ENCODE data around the gene FGF18. TPM values are rescaled to one million over a fixed set of nuclear protein-coding genes. Genes with fewer than 3 reads are reported as not detected.
A peak's percentile ranks its signal among the peaks of the same experiment; 100 is the strongest.
"Not testable (repeated sequence)": the region's sequence is repeated elsewhere in the genome, so short reads cannot be mapped to it uniquely, and the experiment has no call there.

FGF18 gene
- under 1 TPM; 0.19 to 0.21 TPM for total RNA-seq

GRCh38 chr5:171418982-171419687 lies at the start of gene FGF18:
TSS of gene FGF18 (plus strand) at chr5:171419647. CDS start at chr5:171420200, 553 bp downstream.
- Mint-ChIP-seq H3K4me3 (peak within 1 kb of the TSS; percentile 77), H3K27ac (no peak within 1 kb of the TSS), H3K27me3 (peaks cover 4% of the 10 kb centered on the region), H3K4me1 (peaks cover 5% of the 10 kb centered on the region), H3K36me3 (ENCODE audit: low read depth) (peaks cover 11% of the 10 kb centered on the region), H3K9me3 (no peaks in the 10 kb centered on the region)
- ATAC-seq (replicated peaks): peak; percentile 45

- Mint-ChIP-seq H3K36me3 (ENCODE audit: low read depth) (no peaks in the 10 kb centered on the region), H3K27me3 (peaks cover 14% of the 10 kb centered on the region), H3K9me3 (no peaks in the 10 kb centered on the region), H3K4me1 (no peaks in the 10 kb centered on the region), H3K27ac (no peak overlapping the region), H3K4me3 (no peak overlapping the region)
- ATAC-seq (replicated peaks): peak; percentile 52
These were observed 49.5 kb upstream of the FGF18 start for GRCh38 chr5:171369898-171370297.

GRCh38 chr5:171370881-171371280 lies 48.6 kb upstream of the FGF18 start:
- not testable (repeated sequence) for H3K4me1 Mint-ChIP-seq; H3K27ac Mint-ChIP-seq; ATAC-seq (replicated peaks); H3K4me3 Mint-ChIP-seq; H3K9me3 Mint-ChIP-seq; H3K27me3 Mint-ChIP-seq; H3K36me3 Mint-ChIP-seq (ENCODE audit: low read depth)

- Mint-ChIP-seq H3K4me1 (no peaks in the 10 kb centered on the region), H3K27me3 (peaks cover 9% of the 10 kb centered on the region), H3K36me3 (ENCODE audit: low read depth) (no peaks in the 10 kb centered on the region), H3K9me3 (no peaks in the 10 kb centered on the region), H3K4me3 (no peak overlapping the region), H3K27ac (no peak overlapping the region)
- ATAC-seq (replicated peaks): no peak
These were observed 48.1 kb upstream of the FGF18 start for GRCh38 chr5:171371326-171371725.

DNA sequence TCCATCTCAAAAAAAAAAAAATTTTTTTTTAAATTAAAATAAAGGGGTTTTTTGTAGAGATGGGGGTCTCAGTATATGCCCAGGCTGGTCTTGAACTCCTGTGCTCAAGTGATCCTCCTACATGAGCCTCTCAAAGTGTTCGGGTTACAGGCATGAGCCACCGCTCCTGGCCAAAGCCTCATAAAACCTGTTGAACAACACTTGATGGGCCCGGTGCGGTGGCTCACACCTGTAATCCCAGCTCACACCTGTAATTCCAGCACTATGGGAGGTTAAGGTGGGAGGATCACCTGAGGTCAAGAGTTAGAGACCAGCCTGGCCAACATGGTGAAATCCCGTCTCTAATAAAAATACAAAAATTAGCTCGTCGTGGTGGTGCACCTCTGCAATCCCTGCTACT lies 39.5 kb upstream of the FGF18 start:
- no peaks in the 10 kb centered on the region for H3K9me3 Mint-ChIP-seq
- no peaks in the 10 kb centered on the region for H3K4me1 Mint-ChIP-seq
- no peaks in the 10 kb centered on the region for H3K36me3 Mint-ChIP-seq (ENCODE audit: low read depth)
- H3K27me3 Mint-ChIP-seq: no peaks in the 10 kb centered on the region
- no peak for ATAC-seq (replicated peaks)
- no peak overlapping the region for H3K27ac Mint-ChIP-seq
- H3K4me3 Mint-ChIP-seq: no peak overlapping the region

- H3K27me3 Mint-ChIP-seq: not testable (repeated sequence)
These were observed 35.0 kb upstream of the FGF18 start for GRCh38 chr5:171384416-171384815.

GRCh38 chr5:171384999-171385398 lies 34.4 kb upstream of the FGF18 start:
- peaks cover 30% of the 10 kb centered on the region for H3K36me3 Mint-ChIP-seq (ENCODE audit: low read depth)
- not testable (repeated sequence) for H3K27ac Mint-ChIP-seq, H3K9me3 Mint-ChIP-seq, H3K4me3 Mint-ChIP-seq, H3K4me1 Mint-ChIP-seq, H3K27me3 Mint-ChIP-seq
- ATAC-seq (replicated peaks): peak; percentile 16

More at GRCh38 chr5:171384416-171384815, 35.0 kb upstream of the FGF18 start:
- not testable (repeated sequence) for H3K27ac Mint-ChIP-seq; ATAC-seq (replicated peaks); H3K4me1 Mint-ChIP-seq; H3K4me3 Mint-ChIP-seq; H3K9me3 Mint-ChIP-seq
- peaks cover 24% of the 10 kb centered on the region for H3K36me3 Mint-ChIP-seq (ENCODE audit: low read depth)

GRCh38 chr5:171386006-171386671 lies 33.3 kb upstream of the FGF18 start:
- Mint-ChIP-seq H3K4me1 (peaks cover 4% of the 10 kb centered on the region), H3K27ac (peak overlapping the region; percentile 28), H3K9me3 (no peaks in the 10 kb centered on the region), H3K36me3 (ENCODE audit: low read depth) (peaks cover 41% of the 10 kb centered on the region), H3K4me3 (peak overlapping the region; percentile 96), H3K27me3 (no peaks in the 10 kb centered on the region)
- no peak for ATAC-seq (replicated peaks)

- Mint-ChIP-seq H3K4me3 (peak overlapping the region; percentile 96), H3K27me3 (no peaks in the 10 kb centered on the region)
These were observed 32.5 kb upstream of the FGF18 start for GRCh38 chr5:171386861-171387344.

GRCh38 chr5:171387345-171387969 lies 32.0 kb upstream of the FGF18 start, which contains the start of gene NPM1:
TSS of gene NPM1 (plus strand) at chr5:171387849. CDS start at chr5:171387949, 100 bp downstream.
- Mint-ChIP-seq H3K4me1 (peaks cover 10% of the 10 kb centered on the region), H3K4me3 (peak within 1 kb of the TSS; percentile 96), H3K36me3 (ENCODE audit: low read depth) (peaks cover 54% of the 10 kb centered on the region), H3K27ac (peak within 1 kb of the TSS; percentile 96), H3K27me3 (no peaks in the 10 kb centered on the region), H3K9me3 (no peaks in the 10 kb centered on the region)
- peak; percentile 84 for ATAC-seq (replicated peaks)

More at GRCh38 chr5:171386861-171387344, 32.5 kb upstream of the FGF18 start:
- peak overlapping the region; percentile 96 for H3K27ac Mint-ChIP-seq
- peaks cover 49% of the 10 kb centered on the region for H3K36me3 Mint-ChIP-seq (ENCODE audit: low read depth)
- no peak for ATAC-seq (replicated peaks)
- no peaks in the 10 kb centered on the region for H3K9me3 Mint-ChIP-seq
- peaks cover 8% of the 10 kb centered on the region for H3K4me1 Mint-ChIP-seq

GRCh38 chr5:171387970-171388815 lies 31.3 kb upstream of the FGF18 start:
- Mint-ChIP-seq H3K4me1 (peaks cover 17% of the 10 kb centered on the region), H3K4me3 (peak overlapping the region; percentile 96), H3K9me3 (no peaks in the 10 kb centered on the region)

GRCh38 chr5:171388816-171389168 lies 30.7 kb upstream of the FGF18 start:
- peak; percentile 33 for ATAC-seq (replicated peaks)
- Mint-ChIP-seq H3K27me3 (no peaks in the 10 kb centered on the region), H3K4me1 (peaks cover 22% of the 10 kb centered on the region), H3K27ac (peak overlapping the region; percentile 96), H3K9me3 (no peaks in the 10 kb centered on the region), H3K4me3 (peak overlapping the region; percentile 96), H3K36me3 (ENCODE audit: low read depth) (peaks cover 68% of the 10 kb centered on the region)

More at GRCh38 chr5:171387970-171388815, 31.3 kb upstream of the FGF18 start:
- H3K36me3 Mint-ChIP-seq (ENCODE audit: low read depth): peaks cover 62% of the 10 kb centered on the region
- H3K27me3 Mint-ChIP-seq: no peaks in the 10 kb centered on the region
- peak overlapping the region; percentile 96 for H3K27ac Mint-ChIP-seq
- peak; percentile 47 for ATAC-seq (replicated peaks)

- Mint-ChIP-seq H3K4me1 (peaks cover 28% of the 10 kb centered on the region), H3K4me3 (peak overlapping the region; percentile 96), H3K27ac (peak overlapping the region; percentile 26), H3K36me3 (ENCODE audit: low read depth) (peaks cover 91% of the 10 kb centered on the region), H3K9me3 (no peaks in the 10 kb centered on the region), H3K27me3 (no peaks in the 10 kb centered on the region)
- ATAC-seq (replicated peaks): peak; percentile 19
These were observed 28.4 kb upstream of the FGF18 start for GRCh38 chr5:171390883-171391677.
